Colonic mucosa (tissue), 4 donors: ENCODE data around the gene ZNF516. TPM values are rescaled to one million over a fixed set of nuclear protein-coding genes. Genes with fewer than 3 reads are reported as not detected.

Experiments used
- DNase-seq: peaks from one replicate; pipeline ENCODE4 v3.0.0-alpha.2; 2020
- H3K27ac ChIP-seq: fragments of 200-600 bp; one replicate; pipeline ENCODE4 v1.8.0; 2021
- H3K27me3 ChIP-seq: fragments of 200-600 bp; one replicate; pipeline ENCODE4 v1.8.0; 2021
- H3K36me3 ChIP-seq: fragments of 200-600 bp; one replicate; pipeline ENCODE4 v1.8.0; 2021
- H3K4me1 ChIP-seq: fragments of 200-600 bp; one replicate; pipeline ENCODE4 v1.8.0; 2021; ENCODE audit warnings: mild to moderate bottlenecking
- H3K4me3 ChIP-seq: fragments of 200-600 bp; one replicate; pipeline ENCODE4 v1.8.0; 2021
- H3K9ac ChIP-seq, 2 donors: one replicate each; pipeline ENCODE4 v1.7.0; 2013; ENCODE audit warnings: control low read depth in 2 of 2, low read depth in 2 of 2, low read length in 2 of 2
- H3K9me3 ChIP-seq: fragments of 200-600 bp; one replicate; pipeline ENCODE4 v1.8.0; 2021
- CTCF ChIP-seq: fragments of 200-600 bp; IDR thresholded peaks from one replicate; pipeline ENCODE4 v1.8.0; 2022; ENCODE audit warnings: antibody characterized with exemption, mild to moderate bottlenecking
- intact Hi-C: fragments of 100-400 bp; cut with DNase I; formaldehyde crosslinking; loops from one replicate; pipeline ENCODE4 v1.14.1; 2022
- total RNA-seq, 2 donors: library from RNA; stranded (reverse); fragmentation: NEBNext Ultra II Directional in 1 of 2; extraction: Animal tissue kit (Norgen Biotek cat#: 25700) in 1 of 2; gene quantifications; one replicate each; pipeline ENCODE4 v1.2.1, GENCODE V29; 2021
- donor health status: healthy.
- donor health status: DM: no; HTN: no; CAD: no.
- donor health status: DM: no; HTN: no; CAD: no.

The ZNF516 gene
- total RNA-seq, 2 donors from 2014 or later = 15.2 to 21.3 TPM

- no peak overlapping the region for H3K27ac ChIP-seq
- H3K36me3 ChIP-seq = no peaks in the 10 kb centered on the region
- intact Hi-C loops = no loop called here
- H3K9me3 ChIP-seq = no peaks in the 10 kb centered on the region
- no peaks in the 10 kb centered on the region for H3K4me1 ChIP-seq
- H3K4me3 ChIP-seq = no peak overlapping the region
- no peak overlapping the region for H3K9ac ChIP-seq
- no peak for TF ChIP-seq CTCF
- no peak for DNase-seq
- H3K27me3 ChIP-seq = no peaks in the 10 kb centered on the region
These were observed 11.4 kb upstream of the ZNF516 start for GRCh38 chr18:76506395-76506794.

GRCh38 chr18:76505614-76506013 is 10.6 kb upstream of the ZNF516 start:
- no peak for TF ChIP-seq CTCF

DNA sequence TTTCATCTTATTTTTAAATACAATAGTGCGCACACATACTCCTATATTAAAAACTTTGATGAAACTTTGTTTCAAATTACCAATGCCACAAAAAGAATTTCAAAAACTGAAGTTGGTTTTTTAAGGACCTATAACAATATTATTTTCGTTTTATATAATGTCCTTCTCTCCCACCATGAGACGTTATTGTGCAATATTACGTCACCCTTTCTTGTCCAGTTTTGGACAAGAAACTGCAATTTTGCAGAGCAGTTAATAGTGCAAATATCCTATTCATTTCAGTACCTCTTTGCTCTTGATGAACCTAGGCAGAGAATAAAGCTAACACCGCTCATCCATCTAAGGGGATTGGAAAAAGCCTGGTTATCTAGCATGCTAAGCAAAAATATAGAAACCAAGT is 9.7 kb upstream of the ZNF516 start:
- DNase-seq = no peak
- no peaks in the 10 kb centered on the region for H3K36me3 ChIP-seq
- H3K9ac ChIP-seq = no peak overlapping the region
- no peak overlapping the region for H3K27ac ChIP-seq
- no peaks in the 10 kb centered on the region for H3K27me3 ChIP-seq
- intact Hi-C loops = no loop called here
- H3K4me3 ChIP-seq = no peak overlapping the region
- H3K9me3 ChIP-seq = no peaks in the 10 kb centered on the region
- TF ChIP-seq CTCF = no peak
- H3K4me1 ChIP-seq = no peaks in the 10 kb centered on the region

More at GRCh38 chr18:76505614-76506013, 10.6 kb upstream of the ZNF516 start:
- intact Hi-C loops = no loop called here
- Histone ChIP-seq H3K27me3 (no peaks in the 10 kb centered on the region), H3K36me3 (no peaks in the 10 kb centered on the region), H3K9ac (no peak overlapping the region), H3K4me1 (no peaks in the 10 kb centered on the region), H3K27ac (no peak overlapping the region), H3K9me3 (no peaks in the 10 kb centered on the region), H3K4me3 (no peak overlapping the region)
- no peak for DNase-seq

DNA sequence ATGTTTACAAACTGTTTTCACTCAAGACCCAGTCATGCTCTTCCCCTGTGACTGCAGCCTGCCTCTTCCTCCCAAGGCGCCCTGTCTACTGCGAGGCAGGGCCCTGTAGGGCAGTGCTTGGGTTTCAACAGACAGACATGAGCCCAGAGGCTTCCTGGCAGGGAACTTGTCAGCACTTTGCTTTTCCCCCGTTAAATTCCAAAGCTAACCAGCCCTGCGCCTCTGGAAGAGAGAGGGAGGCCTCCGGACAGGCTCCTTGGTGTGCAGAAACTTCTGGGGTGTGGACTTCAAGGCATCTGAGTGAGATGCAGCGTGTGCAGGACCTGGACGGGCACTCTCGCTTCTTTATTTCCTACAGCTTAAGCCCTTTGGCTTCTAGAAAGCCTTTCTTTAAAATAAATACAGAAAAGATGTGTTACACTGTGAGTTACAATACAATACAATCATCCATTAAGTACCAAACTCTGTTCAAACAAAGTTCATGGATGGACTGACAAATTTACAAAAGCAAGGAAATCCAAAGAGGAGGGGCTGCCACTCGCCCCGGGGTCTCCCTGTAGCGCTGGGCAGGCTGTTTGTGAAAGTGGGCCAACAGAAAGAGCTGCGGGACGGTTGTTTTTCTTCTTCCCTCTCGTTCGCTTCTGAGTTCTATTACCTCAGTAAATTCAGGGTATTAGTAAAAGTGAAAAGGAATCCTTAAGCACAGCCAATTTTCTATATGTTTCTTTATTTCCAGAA is 8.8 kb upstream of the ZNF516 start:
- Histone ChIP-seq H3K36me3 (no peaks in the 10 kb centered on the region), H3K27me3 (no peaks in the 10 kb centered on the region), H3K4me3 (no peak overlapping the region), H3K27ac (no peak overlapping the region), H3K4me1 (no peaks in the 10 kb centered on the region), H3K9me3 (no peaks in the 10 kb centered on the region), H3K9ac (no peak overlapping the region)
- TF ChIP-seq CTCF = no peak
- no peak for DNase-seq
- intact Hi-C loops = no loop called here

DNA sequence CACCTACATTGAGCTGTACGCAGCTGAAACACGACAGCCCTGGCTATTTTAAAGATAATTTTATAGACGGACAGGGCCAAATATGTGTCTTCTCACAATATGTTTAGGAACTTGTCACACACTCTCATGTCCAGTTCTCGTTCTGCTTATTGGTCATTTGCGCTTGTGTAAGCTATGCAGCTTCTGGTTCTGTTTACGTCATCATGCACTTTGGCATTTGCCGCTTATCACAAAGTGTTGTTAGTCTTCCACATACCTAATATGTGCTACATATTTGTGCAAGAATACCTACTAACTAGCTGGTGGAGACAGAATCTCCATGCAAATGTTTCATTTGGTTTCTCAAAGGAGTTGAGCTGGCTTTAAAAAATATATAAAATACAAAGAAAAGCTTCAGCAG is 7.5 kb upstream of the ZNF516 start:
- H3K27me3 ChIP-seq = no peaks in the 10 kb centered on the region
- intact Hi-C loops = no loop called here
- DNase-seq = no peak
- TF ChIP-seq CTCF = no peak
- no peaks in the 10 kb centered on the region for H3K4me1 ChIP-seq
- H3K9ac ChIP-seq = no peak overlapping the region
- H3K27ac ChIP-seq = no peak overlapping the region
- no peak overlapping the region for H3K4me3 ChIP-seq
- H3K36me3 ChIP-seq = no peaks in the 10 kb centered on the region
- H3K9me3 ChIP-seq = no peaks in the 10 kb centered on the region
